K562 (cell line): ENCODE results near the gene CNGB1. TPM values are rescaled to one million over a fixed set of nuclear protein-coding genes. Genes with fewer than 3 reads are reported as not detected.

ENCODE experiments used
- ATAC-seq: fragments of 200-7000 bp; cut with Tn5 transposase; 3 replicates; pipeline ENCODE4 v1.9.1; 2020; ENCODE audit warnings: moderate library complexity
- BruUV-seq: library from RNA; stranded (reverse); fragments of 400-500 nt; replicated peaks from 2 replicates; lab custom pipeline; 2021; lab: Mats Ljungman, UMichigan
- CTCF ChIA-PET: fragments of 300-600 bp; formaldehyde crosslinking; extraction: SDS; loops from one replicate; lab custom pipeline; 2021; ENCODE audit warnings: low intra/inter-chr PET ratio; lab: Yijun Ruan, JAX
- POLR2A ChIA-PET: fragments of 300-600, 350-650 bp; sonication (Branson Sonifier 250); formaldehyde crosslinking; extraction: SDS; loops from one replicate; lab custom pipeline; 2021; ENCODE audit warnings: antibody characterized with exemption, inconsistent platforms; lab: Yijun Ruan, JAX
- DNase-seq, 4 experiments: peaks; one replicate each; pipeline versions ENCODE4 v3.0.0 to v3.0.0-alpha.2; 2011 to 2018; ENCODE audit warnings: low spot score in 3 of 4, mixed read lengths in 3 of 4; ENCODE audit errors: extremely low read depth in 1 of 4
- FAIRE-seq: peaks from 2 replicates; lab custom pipeline; 2011; peaks lifted over from hg19 to GRCh38; lab: Jason Lieb, UNC
- H2AFZ ChIP-seq: 2 replicates; pipeline ENCODE4 v1.6.0; 2011; ENCODE audit warnings: low read depth, low read length, control low read depth, inconsistent platforms
- H3K27ac ChIP-seq: fragments of 200-600 bp; 3 replicates; pipeline ENCODE4 v1.8.0; 2011; ENCODE audit warnings: low read depth, mild to moderate bottlenecking, control low read depth, inconsistent platforms, low read length, moderate library complexity, mixed read lengths; ENCODE audit errors: extremely low read depth
- H3K27me3 ChIP-seq, 2 experiments: fragments of 300-600 bp in 1 of 2; 2 replicates in 1 of 2; 3 replicates in 1 of 2; pipeline versions ENCODE4 v1.6.0 to v1.8.0; 2011; ENCODE audit warnings: inconsistent platforms in 2 of 2, low read length in 2 of 2, mild to moderate bottlenecking in 1 of 2, mixed read lengths in 1 of 2, moderate library complexity in 1 of 2; ENCODE audit not compliant: control insufficient read depth in 2 of 2, insufficient read depth in 2 of 2
- H3K36me3 ChIP-seq: fragments of 300-600 bp; 3 replicates; pipeline ENCODE4 v1.8.0; 2011; ENCODE audit warnings: mild to moderate bottlenecking, low read length, inconsistent platforms; ENCODE audit not compliant: control insufficient read depth, insufficient read depth
- H3K4me1 ChIP-seq, 2 experiments: fragments of 200-600 bp in 1 of 2; replicated peaks in 1 of 2; 2 replicates in 1 of 2; 3 replicates in 1 of 2; pipeline versions ENCODE4 v1.5.1 to v1.8.0; 2011; ENCODE audit warnings: inconsistent platforms in 2 of 2, low read length in 2 of 2, mild to moderate bottlenecking in 1 of 2, mixed read lengths in 1 of 2, moderate library complexity in 1 of 2; ENCODE audit not compliant: control insufficient read depth in 2 of 2, insufficient read depth in 2 of 2
- H3K4me2 ChIP-seq: 2 replicates; pipeline ENCODE4 v1.6.1; 2011; ENCODE audit warnings: low read length, control low read depth, inconsistent platforms, mixed read lengths; ENCODE audit not compliant: insufficient read depth
- H3K4me3 ChIP-seq: fragments of 200-600 bp; sonication (generic), shearing (Covaris generic); 2 replicates; pipeline ENCODE4 v1.5.1; 2016; ENCODE audit warnings: control low read depth, inconsistent platforms
- H3K79me2 ChIP-seq: fragments of 200-600 bp; 3 replicates; pipeline ENCODE4 v1.8.0; 2011; ENCODE audit warnings: low read length, inconsistent platforms; ENCODE audit not compliant: control insufficient read depth, insufficient read depth
- H3K9ac ChIP-seq, 2 experiments: 2 replicates each; pipeline versions ENCODE4 v1.6.0 to v1.6.1; 2011; ENCODE audit warnings: low read depth in 2 of 2, low read length in 2 of 2, control low read depth in 1 of 2, inconsistent platforms in 1 of 2, mild to moderate bottlenecking in 1 of 2, mixed read lengths in 1 of 2; ENCODE audit not compliant: insufficient read depth in 1 of 2
- H3K9me1 ChIP-seq: one replicate; pipeline ENCODE4 v1.6.0; 2011; ENCODE audit warnings: inconsistent platforms, mild to moderate bottlenecking, low read length, moderate library complexity; ENCODE audit not compliant: control insufficient read depth, insufficient read depth
- H3K9me3 ChIP-seq: replicated peaks from 2 replicates; pipeline ENCODE4 v1.5.1; 2011; ENCODE audit warnings: low read depth, low read length, inconsistent platforms; ENCODE audit not compliant: control insufficient read depth, insufficient read depth
- H4K20me1 ChIP-seq: replicated peaks from 2 replicates; pipeline ENCODE4 v1.6.1; 2011; ENCODE audit warnings: low read length, inconsistent platforms, mixed read lengths; ENCODE audit not compliant: control insufficient read depth, insufficient read depth
- ADNP ChIP-seq: fragments of 200-800 bp; sonication (Bioruptor generic); IDR thresholded peaks from 2 replicates; pipeline ENCODE4 v1.6.1; 2016; ENCODE audit warnings: missing genetic modification characterization, missing compliant biosample characterization
- CHD4 ChIP-seq: fragments of 200-600 bp; sonication (generic); IDR thresholded peaks from 3 replicates; pipeline ENCODE4 v1.6.1; 2012; ENCODE audit warnings: low read depth, mild to moderate bottlenecking, mixed read lengths, low read length, inconsistent platforms; ENCODE audit not compliant: insufficient read depth, insufficient replicate concordance, poor library complexity, severe bottlenecking
- CXXC5 ChIP-seq: fragments of 250-450 bp; sonication (Bioruptor Pico); IDR thresholded peaks from 2 replicates; pipeline ENCODE4 v1.8.0; 2022; ENCODE audit warnings: inconsistent platforms, mild to moderate bottlenecking, moderate library complexity
- KLF13 ChIP-seq: fragments of 450-650 bp; IDR thresholded peaks from 2 replicates; pipeline ENCODE4 v1.6.1; 2016; ENCODE audit warnings: missing genetic modification characterization, low read depth, mild to moderate bottlenecking, missing compliant biosample characterization, moderate library complexity, borderline replicate concordance
- MBD2 ChIP-seq: sonication (generic); IDR thresholded peaks from 2 replicates; pipeline ENCODE4 v1.6.1; 2016; ENCODE audit warnings: low read depth, borderline replicate concordance
- NCOA4 ChIP-seq: fragments of 450-650 bp; IDR thresholded peaks from 2 replicates; pipeline ENCODE4 v1.6.1; 2018; ENCODE audit warnings: mild to moderate bottlenecking; ENCODE audit not compliant: partially characterized antibody
- POU5F1 ChIP-seq: fragments of 150-350 bp; IDR thresholded peaks from 2 replicates; pipeline ENCODE4 v1.6.1; 2014; ENCODE audit warnings: borderline replicate concordance, low read length, low read depth, mild to moderate bottlenecking; ENCODE audit not compliant: partially characterized antibody
- SPI1 ChIP-seq: IDR thresholded peaks from 2 replicates; pipeline ENCODE4 v1.6.1; 2011; ENCODE audit warnings: low read depth, low read length, control low read depth, borderline replicate concordance
- ZNF57 ChIP-seq: fragments of 450-650 bp; formaldehyde crosslinking; IDR thresholded peaks from 2 replicates; pipeline ENCODE4 v1.4.0; 2020; ENCODE audit warnings: mild to moderate bottlenecking, moderate library complexity
- WGBS: fragments of 100-300 bp; shearing (Covaris generic); methylation state at CpG from one replicate; pipeline ENCODE4 v1.1.6; 2016; ENCODE audit warnings: low coverage, mixed read lengths; ENCODE audit not compliant: insufficient coverage; ENCODE audit errors: missing lambda C conversion rate; 5-methylcytosine and 5-hydroxymethylcytosine counted together
- in situ Hi-C: fragments of 300-500 bp; cut with MboI; formaldehyde crosslinking; loops from 4 replicates; pipeline ENCODE4 v1.15.0; 2018; ENCODE audit warnings: inconsistent platforms, mixed read lengths
- intact Hi-C: fragments of 100-400 bp; cut with micrococcal nuclease; formaldehyde crosslinking; loops from 2 replicates; pipeline ENCODE4 v1.14.2; 2022
- polyA plus RNA-seq, 8 experiments: library from polyadenylated mRNA; depleted of rRNA in 4 of 8; stranded (reverse) in 5 of 8; unstranded in 3 of 8; fragments of >200 nt; fragmentation: Nextera tagmentation in 2 of 8; fragmentation: Illumina TruSeq in 1 of 8; extraction: Ambion mirVana in 2 of 8; extraction: Trizol in 1 of 8; gene quantifications; 2 replicates each; pipeline versions ENCODE4 v1.2.1 to v1.2.3, GENCODE V29; 2011 to 2014; ENCODE audit warnings: inconsistent platforms in 1 of 8, missing spikeins in 1 of 8
- total RNA-seq, 7 experiments: library from RNA; depleted of rRNA in 6 of 7; stranded (reverse); fragments of >200 nt in 6 of 7; fragmentation: Illumina TruSeq in 2 of 7; extraction: Trizol in 2 of 7; gene quantifications; 2 replicates each; pipeline versions ENCODE4 v1.2.1 to v1.2.3, GENCODE V29; 2011 to 2021; ENCODE audit warnings: low replicate concordance in 1 of 7
- TF ChIP-seq, protein P1 (sequence below): IDR thresholded peaks from 2 replicates; pipeline ENCODE4 v1.6.1; 2012; ENCODE audit warnings: low read depth, low read length, improper control_type of control experiment, borderline replicate concordance
- TF ChIP-seq, protein P2 (sequence below): fragments of 450-650 bp; IDR thresholded peaks from 2 replicates; pipeline ENCODE4 v1.6.1; 2017; ENCODE audit warnings: antibody characterized with exemption

The CNGB1 gene
- total and polyA plus RNA-seq, 9 of the 15 experiments (the other 6 are each of a cell fraction or from before 2014, with no cell fraction given), result not detected

DNA sequence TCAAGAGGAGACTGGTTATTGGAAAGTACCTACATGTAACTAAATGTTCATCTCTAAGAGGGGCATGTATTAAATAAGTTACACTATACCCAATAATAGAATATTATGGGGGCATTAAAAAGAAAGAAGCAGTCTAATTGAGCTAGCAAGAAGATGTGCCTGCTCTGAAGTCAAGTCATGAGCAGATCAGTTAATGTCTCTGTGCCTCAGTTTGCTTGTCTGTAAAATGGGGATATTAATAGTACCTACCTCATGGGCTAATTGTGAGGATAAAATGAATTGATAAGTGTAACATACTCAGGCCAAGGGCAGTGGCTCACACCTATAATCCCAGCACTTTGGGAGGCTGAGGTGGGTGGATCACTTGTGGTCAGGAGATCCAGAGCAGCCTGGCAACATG is 3.0 kb downstream of the CNGB1 start (continued):
- TF ChIP-seq CXXC5 (CRISPR knock-in tag), result no peak
- no peak for TF ChIP-seq KLF13 (tag)
- TF ChIP-seq MBD2, result no peak
- no peak for TF ChIP-seq POU5F1
- peak; percentile 48 for TF ChIP-seq CHD4
- TF ChIP-seq ADNP (tag), result peak; percentile 75

- in situ Hi-C loops (no loop called here), intact Hi-C loops (no loop called here)
- POLR2A ChIA-PET, result interaction anchor here (1.0 kb wide), 1 partner anchor 10 kb away, joined by 3 read pairs; no protein-coding TSS in a partner anchor
- FAIRE-seq (no peak), ATAC-seq (no peak), DNase-seq (no peak)
- TF ChIP-seq SPI1, result peak; percentile 37; the same call in 1 of the 2 replicates
- TF ChIP-seq, protein P1, sequence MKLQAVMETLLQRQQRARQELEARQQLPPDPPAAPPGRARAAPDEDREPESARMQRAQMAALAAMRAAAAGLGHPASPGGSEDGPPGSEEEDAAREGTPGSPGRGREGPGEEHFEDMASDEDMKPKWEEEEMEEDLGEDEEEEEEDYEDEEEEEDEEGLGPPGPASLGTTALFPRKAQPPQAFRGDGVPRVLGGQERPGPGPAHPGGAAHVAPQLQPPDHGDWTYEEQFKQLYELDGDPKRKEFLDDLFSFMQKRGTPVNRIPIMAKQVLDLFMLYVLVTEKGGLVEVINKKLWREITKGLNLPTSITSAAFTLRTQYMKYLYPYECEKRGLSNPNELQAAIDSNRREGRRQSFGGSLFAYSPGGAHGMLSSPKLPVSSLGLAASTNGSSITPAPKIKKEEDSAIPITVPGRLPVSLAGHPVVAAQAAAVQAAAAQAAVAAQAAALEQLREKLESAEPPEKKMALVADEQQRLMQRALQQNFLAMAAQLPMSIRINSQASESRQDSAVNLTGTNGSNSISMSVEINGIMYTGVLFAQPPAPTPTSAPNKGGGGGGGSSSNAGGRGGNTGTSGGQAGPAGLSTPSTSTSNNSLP, result no peak
- no peak for TF ChIP-seq NCOA4
- no peak for TF ChIP-seq ZNF57 (CRISPR knock-in tag)
- TF ChIP-seq, protein P2, sequence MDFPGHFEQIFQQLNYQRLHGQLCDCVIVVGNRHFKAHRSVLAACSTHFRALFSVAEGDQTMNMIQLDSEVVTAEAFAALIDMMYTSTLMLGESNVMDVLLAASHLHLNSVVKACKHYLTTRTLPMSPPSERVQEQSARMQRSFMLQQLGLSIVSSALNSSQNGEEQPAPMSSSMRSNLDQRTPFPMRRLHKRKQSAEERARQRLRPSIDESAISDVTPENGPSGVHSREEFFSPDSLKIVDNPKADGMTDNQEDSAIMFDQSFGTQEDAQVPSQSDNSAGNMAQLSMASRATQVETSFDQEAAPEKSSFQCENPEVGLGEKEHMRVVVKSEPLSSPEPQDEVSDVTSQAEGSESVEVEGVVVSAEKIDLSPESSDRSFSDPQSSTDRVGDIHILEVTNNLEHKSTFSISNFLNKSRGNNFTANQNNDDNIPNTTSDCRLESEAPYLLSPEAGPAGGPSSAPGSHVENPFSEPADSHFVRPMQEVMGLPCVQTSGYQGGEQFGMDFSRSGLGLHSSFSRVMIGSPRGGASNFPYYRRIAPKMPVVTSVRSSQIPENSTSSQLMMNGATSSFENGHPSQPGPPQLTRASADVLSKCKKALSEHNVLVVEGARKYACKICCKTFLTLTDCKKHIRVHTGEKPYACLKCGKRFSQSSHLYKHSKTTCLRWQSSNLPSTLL, result no peak
- Histone ChIP-seq H3K9ac (peak overlapping the region in 1 of 2 experiments; percentile 50; a peak in 1 of 4 replicates), H3K36me3 (no peaks in the 10 kb centered on the region), H3K27me3 (no peaks in the 10 kb centered on the region), H3K4me2 (no peak overlapping the region), H3K4me1 (peaks cover 0 to 8% of the 10 kb centered on the region in 2 experiments; a peak in 3 of 5 replicates), H3K79me2 (no peaks in the 10 kb centered on the region), H4K20me1 (no peaks in the 10 kb centered on the region), H3K27ac (no peak overlapping the region), H2AFZ (no peak overlapping the region), H3K9me1 (no peaks in the 10 kb centered on the region), H3K9me3 (no peaks in the 10 kb centered on the region; the same call in 1 of the 2 replicates), H3K4me3 (no peak overlapping the region)
- WGBS, result 80% methylated on average over 9 of the region's 9 CpGs
- no TSS peak for BruUV-seq
- CTCF ChIA-PET, result no interaction called here
These were observed 3.9 kb downstream of the CNGB1 start for GRCh38 chr16:57966986-57967385.
